ENCODE measurements around the gene TMEM238L. TPM values are rescaled to one million over a fixed set of nuclear protein-coding genes. Genes with fewer than 3 reads are reported as not detected.
"Not testable (repeated sequence)": the region's sequence is repeated elsewhere in the genome, so short reads cannot be mapped to it uniquely, and the experiment has no call there.

The TMEM238L gene, protein sequence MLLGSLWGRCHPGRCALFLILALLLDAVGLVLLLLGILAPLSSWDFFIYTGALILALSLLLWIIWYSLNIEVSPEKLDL
- total RNA-seq, result not detected
- long read RNA-seq, result 0 reads

DNA sequence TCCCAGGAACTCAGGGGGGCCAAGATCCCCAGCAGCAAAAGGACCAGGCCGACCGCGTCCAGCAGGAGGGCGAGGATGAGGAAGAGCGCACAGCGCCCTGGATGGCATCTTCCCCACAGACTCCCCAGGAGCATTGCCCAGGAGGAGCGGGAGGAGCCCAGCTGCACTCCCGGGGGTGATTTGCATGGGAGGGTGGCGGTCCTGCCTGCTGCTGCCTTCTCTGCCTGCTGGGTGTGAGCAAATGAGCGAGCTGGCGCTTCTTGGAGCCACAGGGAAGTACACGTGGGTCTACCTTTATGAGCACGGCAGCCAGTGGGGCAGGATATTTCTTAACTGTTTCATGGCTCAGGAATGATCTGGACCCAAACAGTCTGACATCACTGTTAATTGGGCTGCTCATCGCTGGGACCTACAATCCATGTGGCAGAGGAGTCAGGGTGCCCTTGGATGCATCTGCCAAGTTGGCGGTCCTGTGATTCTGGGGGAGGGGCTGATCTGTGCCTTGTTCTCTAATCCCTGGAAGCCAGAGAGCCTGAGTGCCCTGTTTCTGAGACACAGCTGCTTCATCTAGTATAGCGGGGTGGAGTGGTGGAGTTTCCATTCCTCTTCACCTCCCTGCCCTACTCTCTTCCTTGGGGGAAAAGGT is at the start of gene TMEM238L:
TSS of gene TMEM238L (minus strand) at position 270 of the 646 bp plus-strand sequence. CDS start at position 134, 136 bp downstream.
- DNase-seq (ENCODE audit: low spot score), result no peak

DNA sequence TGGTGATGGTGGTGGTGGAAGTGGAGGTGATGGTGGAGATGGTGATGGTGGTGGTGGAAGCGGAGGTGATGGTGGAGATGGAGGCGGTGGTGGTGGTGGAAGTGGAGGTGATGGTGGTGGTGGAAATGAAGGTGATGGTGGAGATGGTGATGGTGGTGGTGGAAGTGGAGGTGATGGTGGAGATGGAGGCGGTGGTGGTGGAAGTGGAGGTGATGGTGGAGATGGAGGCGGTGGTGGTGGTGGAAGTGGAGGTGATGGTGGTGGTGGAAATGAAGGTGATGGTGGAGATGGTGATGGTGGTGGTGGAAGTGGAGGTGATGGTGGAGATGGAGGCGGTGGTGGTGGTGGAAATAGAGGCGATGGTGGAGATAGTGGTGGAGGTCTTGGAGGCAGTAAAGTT is 42.7 kb upstream of the TMEM238L start:
- not testable (repeated sequence) for DNase-seq (ENCODE audit: low spot score)

DNA sequence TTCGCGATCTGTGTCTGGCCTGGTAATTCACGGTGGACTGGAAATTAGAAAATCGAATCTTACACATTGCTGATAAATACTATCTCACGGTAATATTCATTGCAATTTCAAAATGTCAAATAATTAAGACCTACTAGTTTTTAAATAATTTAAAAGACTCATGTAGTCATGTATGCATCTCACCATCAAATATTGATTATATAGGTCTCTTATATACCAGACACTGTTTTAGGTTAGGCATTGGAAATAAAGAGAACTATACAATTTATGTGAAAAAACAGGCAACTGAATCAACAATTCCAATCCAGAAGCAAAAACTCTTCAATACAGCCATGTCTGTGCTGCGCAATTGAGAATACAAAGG is 41.5 kb upstream of the TMEM238L start:
- no peak for DNase-seq (ENCODE audit: low spot score)

DNA sequence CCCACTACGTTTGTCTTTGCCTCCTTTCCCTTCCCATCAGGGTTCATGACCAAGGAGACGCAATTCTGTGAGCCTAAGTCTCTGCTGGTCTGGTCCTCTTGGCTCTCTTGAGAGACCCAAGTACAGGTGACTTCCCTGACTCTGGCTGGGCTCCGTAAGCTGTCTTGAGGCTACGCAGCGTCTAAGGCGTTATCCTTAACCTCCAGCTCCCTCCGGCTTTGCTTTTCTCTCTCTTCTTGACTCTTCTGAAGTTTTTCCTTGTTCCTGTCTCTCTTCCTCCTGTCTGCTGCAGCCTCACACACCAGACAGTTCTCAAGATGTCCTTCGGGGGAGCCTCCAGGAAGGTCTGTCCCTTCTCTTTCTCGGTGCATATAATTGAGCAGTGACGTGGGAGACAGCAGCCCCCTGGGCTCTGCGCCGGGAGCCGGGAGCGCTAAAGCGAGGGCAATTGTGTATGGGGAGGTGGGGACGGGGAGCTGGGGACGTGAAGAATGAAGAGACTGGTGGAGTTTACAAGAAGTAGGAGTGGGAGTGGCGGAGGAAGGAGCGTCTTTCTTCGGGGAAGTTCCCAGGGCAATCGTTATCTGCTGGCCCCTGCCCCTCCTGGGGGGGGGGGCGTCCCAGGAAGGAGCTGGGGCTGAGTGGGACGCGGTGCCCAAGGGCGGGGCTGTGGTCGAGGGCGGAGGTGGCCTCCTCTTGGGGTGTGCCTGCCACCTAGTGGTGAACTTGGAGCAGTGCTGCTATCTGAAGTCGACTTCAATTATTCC is 40.9 kb upstream of the TMEM238L start:
- DNase-seq (ENCODE audit: low spot score), result no peak

DNA sequence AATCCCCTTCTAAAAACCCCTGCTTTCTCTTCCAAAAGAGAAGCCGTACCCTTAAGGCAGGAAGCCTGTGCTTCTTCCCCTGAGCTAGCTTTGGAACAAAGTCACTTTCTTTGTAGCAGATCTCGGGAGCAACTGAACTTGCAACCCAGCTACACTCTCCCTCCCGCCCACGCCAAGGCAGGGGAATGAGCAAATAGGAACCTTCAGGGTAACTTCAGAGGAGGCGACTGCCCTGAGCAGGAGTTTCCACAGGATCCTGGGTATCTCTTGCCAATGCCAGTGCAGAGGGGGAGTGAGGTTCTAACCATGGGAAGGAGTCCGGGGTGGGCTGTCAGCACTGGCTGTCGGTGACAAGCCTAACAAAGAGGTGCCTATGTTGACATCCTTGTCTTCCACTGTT is 39.9 kb upstream of the TMEM238L start:
- DNase-seq (ENCODE audit: low spot score), result no peak

DNA sequence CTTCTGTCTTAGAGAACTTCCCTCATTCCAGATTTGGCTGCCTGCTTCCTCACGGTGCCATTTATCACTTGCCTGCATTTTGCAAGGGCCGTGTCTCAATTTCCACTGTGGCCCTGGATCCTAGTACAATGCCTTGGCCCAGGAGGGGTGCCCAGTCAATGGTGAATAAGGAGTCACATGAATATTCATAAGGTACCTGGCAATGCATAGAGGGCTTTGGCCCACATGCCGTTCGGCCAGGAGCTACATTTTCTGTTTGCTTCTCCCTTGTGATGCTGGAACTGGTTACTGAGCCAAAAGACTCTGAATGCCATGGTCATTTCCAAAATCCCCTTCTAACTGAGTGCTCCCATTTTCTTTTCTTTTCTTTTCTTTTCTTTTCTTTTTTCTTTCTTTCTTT is 38.8 kb upstream of the TMEM238L start:
- no peak for DNase-seq (ENCODE audit: low spot score)

DNA sequence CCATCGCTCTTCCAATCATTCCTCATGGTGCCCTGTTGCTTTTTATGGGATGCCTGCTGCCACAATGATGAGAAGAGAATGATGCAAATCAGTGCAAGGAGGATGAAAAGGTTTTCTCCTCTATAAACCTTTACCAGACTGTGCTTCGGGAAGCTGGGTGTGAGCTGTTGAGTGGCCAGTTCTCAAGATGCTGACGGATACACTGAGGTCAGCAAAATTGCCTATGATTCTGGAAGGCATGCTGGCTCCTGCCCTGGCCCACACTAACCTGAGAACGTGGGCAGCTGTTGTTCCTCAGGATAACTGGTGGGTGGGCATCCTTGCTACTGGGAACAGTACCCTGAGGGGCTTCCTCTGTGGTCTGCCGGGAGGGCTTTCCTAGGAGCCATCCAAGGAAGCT is 34.8 kb upstream of the TMEM238L start:
- DNase-seq (ENCODE audit: low spot score), result no peak

DNA sequence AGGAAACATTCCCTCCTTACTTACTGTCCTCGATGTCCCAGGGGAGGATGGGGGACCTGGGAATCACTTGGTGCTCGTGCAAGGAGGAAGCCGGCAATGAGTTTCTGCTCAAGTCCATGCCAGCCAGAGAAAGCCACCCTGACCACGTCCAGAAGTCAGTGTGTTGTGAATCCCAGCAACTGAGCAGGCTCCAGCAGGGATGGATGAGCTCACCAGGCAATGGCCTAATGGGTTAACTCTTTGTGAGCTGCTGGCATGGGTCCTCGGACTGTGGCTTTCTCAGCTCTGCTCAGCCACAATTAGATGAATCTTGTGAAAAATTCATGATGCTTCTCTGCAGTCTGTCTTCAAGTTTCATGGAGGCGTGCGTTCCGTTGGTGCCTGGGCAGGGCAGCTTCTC is 34.0 kb upstream of the TMEM238L start, which contains the start of gene PIRT:
TSS of gene PIRT (minus strand) at position 167 of the 400 bp plus-strand sequence. CDS start 12,442 bp downstream, outside the sequence.
- no peak for DNase-seq (ENCODE audit: low spot score)

DNA sequence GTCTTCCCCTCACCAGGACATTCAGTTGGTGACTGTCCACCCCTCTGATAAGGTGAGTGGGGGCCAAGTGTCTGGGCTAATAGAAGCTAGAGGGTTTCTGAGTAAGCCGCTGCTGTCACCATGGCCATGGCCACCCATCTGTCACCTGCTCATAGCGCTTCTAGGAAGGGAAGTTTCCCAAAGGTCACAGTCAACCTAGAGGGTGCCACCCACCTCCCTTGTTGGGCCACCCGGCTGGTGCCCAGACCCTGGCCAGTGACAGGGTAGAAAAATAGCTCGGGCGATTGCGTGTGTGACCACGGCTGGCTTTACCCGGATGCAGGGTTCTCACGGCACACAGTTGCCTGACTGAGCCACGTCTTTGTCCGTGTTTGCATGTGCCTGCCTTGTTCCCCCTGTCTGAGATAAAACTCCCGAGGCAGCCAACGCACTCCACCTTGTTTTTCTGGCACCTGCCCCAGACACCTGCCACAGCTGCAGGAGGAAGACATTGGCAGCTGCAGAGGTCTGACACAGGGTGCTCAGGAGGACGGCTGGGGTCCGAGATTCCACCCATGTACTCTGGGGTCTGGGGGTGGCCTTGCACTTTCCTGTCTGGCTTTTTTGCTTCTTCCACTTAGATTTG is 33.2 kb upstream of the TMEM238L start:
- no peak for DNase-seq (ENCODE audit: low spot score)

DNA sequence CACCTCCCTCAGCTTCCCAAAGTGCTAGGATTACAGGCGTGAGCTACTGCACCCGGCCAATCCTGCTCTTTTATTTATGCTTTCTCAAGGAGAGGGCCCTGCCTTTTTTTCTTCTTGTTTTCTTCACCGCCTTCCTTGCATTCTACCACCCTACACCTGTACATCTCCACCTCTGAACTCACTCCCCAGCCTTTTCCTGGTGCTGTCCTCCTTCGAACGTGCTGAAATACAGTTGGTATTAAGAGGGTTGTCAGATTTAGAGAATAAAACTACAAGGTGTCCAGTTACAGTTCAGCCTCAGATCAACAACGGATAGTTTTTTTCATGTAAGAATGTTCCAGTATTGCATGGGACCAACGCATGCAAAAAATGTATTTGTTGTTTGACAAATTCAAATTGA is 32.2 kb upstream of the TMEM238L start:
- DNase-seq (ENCODE audit: low spot score), result no peak

DNA sequence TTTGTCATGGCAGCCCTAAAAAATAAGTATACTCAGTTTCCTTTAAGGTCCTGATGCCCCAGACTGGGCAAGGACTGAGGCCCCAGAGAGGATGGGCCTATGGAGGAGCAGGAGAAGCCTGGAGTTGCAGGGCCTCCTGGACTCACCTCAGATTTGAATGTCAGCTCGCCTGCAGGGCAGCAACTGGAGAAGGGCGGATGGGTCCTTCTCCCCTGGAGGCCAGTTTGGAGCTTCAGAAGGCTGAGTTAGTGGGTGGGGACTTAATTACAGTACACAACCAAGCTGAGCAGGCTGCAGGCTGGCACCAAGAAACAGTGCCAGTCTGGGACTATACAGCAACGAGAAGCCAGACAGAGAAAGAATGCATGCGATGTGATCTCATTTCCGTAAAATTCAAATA is 27.8 kb upstream of the TMEM238L start:
- no peak for DNase-seq (ENCODE audit: low spot score)

DNA sequence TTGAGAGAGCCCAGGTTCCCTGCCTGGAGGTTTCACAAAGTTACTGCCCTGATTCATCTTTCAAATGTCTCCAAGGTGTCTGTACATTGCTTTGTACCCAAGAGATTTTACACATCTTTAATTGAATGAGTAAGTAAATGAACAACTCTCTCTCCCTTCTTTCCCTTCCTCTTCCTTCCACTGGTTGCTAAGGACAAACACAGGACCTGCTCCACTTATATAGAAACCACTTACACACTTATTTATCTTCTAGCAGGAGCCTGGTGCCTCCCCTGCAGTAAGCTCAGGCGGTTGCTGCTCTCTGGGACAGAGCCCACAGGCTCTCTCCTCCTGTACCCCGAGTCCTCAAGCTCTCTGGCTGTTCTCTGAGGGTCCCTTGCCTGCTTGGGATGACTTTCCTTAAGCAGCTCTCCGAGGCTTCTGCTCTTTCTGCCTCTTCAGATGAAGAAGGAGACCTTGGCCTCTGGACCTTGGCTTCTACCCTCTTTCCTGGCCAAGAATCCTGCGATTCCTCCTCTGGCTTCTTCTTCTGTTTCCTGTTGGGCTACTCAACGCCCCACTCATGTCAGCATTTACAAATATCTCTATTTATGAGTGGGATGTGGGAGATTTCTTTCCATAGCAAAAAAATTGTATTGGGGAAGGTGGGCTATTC is 24.1 kb upstream of the TMEM238L start:
- DNase-seq (ENCODE audit: low spot score), result no peak

DNA sequence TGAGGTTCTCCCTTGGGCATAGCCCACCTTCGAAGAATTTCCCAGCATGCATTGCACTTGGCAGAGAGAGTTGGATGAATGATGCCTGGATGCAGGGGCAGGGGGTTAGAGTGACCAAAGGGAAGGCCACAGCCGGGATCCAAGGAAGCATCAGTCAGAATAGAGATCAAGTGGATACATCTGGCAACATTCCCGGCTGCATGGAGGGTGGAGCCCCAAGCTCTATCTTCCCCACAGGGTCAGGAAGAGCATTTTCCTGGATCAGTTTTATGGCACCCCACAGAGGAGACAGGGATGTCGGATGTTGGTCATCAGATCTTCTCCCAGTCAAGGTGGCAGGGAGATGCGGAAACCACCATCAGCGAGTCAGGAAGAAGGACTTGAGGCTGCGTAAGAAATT is 21.0 kb upstream of the TMEM238L start:
- no peak for DNase-seq (ENCODE audit: low spot score)

DNA sequence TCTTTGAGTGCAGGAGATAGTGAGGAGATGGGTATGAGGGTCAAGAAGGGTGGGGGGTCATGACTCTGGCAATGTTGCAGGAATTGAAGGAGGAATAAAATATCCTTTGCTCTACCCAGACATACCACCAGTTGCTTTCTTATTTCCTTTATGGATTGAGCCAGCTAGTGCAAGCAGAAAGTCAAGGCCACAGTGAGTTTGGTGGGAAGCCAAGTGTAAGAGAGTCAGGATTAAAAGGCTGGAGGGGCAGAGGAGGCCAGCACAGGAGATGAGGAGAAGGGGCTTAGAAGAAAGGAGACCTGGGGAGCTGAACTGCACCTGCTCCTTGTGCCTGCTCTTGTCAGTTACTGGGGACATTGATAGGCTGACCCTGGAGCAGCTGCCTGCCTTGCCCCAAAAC is 17.9 kb upstream of the TMEM238L start:
- DNase-seq (ENCODE audit: low spot score), result no peak

DNA sequence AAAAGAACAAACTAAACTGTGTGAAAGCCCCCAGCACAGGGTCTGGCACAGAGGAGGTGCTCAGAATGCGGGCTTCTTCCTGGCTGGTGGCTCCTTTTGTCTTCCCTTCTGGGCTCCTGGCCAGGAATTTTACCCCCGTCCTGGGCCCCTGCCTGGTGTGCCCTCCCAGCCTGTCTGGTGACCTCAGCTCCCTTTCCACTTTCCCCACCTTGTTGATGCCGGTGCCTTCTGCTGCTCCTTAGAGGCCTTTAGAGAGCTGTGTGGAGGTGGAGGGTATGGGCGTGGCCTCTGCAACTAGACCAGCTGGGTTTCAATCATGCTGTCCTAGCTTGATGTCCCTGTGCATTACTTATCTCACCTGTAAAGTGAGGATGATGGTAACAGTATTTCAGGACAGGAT is 17.2 kb upstream of the TMEM238L start:
- DNase-seq (ENCODE audit: low spot score), result no peak

DNA sequence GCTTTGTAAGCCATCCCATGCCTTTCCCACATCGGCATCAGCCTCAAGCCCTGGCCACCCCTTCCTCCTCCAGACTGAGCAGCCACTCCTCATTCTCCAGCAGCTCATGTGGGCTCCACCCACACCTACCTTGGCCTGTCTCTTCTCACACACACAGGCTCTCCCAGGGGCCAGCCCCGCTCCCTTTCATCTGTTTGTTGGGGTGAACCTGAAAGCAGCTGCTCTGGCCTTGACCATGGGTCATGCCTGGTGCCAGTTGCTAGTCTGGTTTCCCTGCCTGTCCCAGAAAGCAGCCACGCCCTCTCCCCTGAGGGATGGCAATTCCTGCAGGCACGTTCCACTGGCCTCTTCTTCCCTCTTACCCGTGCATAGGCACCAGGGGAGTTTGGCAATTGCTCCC is 11.4 kb upstream of the TMEM238L start:
- DNase-seq (ENCODE audit: low spot score), result no peak

DNA sequence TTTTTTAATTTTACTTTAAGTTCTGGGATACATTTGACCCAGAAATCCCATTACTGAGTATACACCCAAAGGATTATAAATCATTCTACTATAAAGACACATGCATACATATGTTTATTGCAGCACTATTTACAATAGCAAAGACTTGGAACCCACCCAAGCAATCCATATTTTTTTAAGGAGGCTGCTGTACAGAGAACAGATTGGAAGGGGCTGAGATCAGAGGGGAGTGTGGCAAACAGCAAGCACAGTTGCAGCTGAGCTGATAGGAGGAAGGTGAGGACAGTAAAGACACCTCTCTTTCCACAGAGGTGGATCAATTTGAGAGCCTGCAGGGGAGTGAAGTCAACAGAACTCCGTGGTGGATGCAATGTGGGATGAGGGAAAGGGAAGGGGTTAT is 10.2 kb upstream of the TMEM238L start:
- no peak for DNase-seq (ENCODE audit: low spot score)

DNA sequence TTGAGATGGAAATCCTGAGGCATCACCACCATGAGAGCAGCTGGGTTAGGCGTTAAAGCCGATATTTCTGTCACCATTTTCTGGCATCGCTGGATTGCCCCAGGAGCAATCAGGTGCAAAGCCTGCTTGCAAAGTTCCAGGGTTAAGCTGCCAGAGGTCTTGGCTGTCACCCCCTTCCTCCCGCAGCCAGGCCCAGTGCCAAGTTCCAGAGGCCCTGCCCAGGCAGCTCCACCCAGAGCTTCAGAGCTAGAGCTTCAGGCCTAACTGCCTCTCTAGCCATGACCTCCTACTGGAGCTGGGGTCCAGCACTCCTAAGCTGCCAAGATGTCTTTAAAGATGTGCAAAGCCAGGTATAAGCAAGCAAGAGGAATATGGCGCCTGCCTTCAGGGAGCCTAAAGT is 8.8 kb upstream of the TMEM238L start:
- DNase-seq (ENCODE audit: low spot score), result no peak

DNA sequence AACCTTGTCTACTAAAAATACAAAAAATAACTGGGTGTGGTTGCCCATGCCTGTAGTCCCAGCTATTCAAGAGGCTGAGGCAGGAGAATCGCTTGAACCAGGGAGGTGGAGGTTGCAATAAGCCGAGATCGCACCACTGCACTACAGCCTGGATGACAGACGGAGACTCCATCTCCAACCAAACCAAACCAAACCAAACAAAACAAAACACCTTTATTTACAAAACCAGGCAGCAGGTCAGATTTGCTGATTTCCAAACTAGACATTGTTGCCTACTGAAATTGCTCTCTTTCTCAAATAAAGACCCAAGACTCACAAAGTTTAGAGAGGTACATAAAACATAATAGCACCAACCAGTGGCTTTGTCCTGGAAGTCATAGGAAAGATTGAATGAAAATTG is 5.7 kb upstream of the TMEM238L start:
- no peak for DNase-seq (ENCODE audit: low spot score)

DNA sequence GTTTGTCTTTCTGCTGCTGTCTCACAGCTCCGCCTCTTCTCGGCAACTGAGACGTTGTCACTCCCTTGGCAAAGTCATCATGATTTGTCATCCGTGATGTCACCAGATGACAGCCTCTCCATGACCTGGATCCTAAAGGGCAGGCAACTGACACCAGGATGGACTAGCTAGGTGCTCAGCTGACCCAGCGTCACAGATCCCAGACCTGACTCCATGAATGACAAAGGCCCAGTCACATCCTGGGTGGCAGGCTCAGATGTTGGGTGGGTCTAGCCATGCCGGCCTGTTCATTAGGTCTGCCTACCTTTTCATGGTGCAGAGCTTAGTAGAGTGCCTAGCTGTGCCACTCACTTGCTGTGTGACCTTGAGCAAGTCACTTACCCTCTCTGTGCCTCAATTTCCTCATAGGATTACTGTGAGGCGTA is 3.8 kb upstream of the TMEM238L start:
- no peak for DNase-seq (ENCODE audit: low spot score)

DNA sequence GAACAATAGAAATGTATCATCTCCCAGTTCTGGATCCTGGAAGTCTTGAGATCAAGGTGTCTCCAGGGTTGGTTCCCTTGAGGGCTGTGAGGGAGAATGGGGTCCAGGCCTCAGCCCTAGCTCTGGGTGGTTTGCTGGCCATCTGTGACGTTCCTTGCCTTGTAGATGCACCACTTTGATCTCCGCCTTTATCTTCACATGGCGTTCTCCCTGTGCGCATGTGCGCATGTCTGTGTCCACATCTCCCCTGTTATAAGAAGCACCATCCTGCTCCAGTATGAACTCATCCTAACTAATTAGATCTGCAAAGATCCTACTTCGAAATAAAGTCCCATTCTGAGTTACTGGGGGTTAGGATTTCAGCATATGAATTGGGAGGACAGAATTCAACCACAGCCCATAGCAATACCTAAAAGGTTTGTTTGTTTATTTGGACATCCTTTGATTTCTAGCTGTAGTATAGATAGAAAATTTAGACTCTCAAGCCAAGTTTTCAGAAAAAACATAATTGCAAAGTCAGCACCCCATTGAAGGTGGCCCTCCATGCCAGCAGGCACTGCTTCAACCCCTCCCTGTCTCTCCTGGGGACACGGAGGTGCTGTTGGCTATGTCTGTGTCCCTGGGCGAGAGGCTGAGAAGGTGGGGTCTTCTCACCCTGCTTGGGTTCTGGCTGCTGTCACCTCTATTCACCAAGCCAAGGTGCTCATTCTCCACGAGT is 2.8 kb upstream of the TMEM238L start:
- no peak for DNase-seq (ENCODE audit: low spot score)

All from mesenteric fat pad (tissue), 1 donor.